GM12891 (cell line): Measurements from ENCODE around the gene TNFRSF12A.

Experiments
- POLR2AphosphoS5 ChIP-seq: IDR thresholded peaks from 2 replicates; pipeline ENCODE4 v1.6.1; 2011; ENCODE audit warnings: low read depth, low read length, control low read depth
- TAF1 ChIP-seq: IDR thresholded peaks from 2 replicates; pipeline ENCODE4 v1.6.1; 2011; ENCODE audit warnings: low read depth, low read length, control low read depth

- TF ChIP-seq TAF1 (no peak), POLR2AphosphoS5 (no peak)
Measured at GRCh38 chr16:3060339-3061127, 40.4 kb downstream of the TNFRSF12A start.
